A549 treated with CpdA at 1 μM for 4 hours (cell line): ENCODE measurements around the gene IL3RA. TPM values are rescaled to one million over a fixed set of nuclear protein-coding genes. Genes with fewer than 3 reads are reported as not detected.

Experiments
- total RNA-seq: library from RNA; stranded (reverse); fragments of 200-300 nt; extraction: Qiagen RNA extraction; gene quantifications from 5 replicates; pipeline ENCODE4 v1.2.3, GENCODE V29; 2022; ENCODE audit warnings: low read depth

The IL3RA gene
- total RNA-seq, result 0.08 to 0.34 TPM (median 0.17 TPM) in 5 replicates

DNA sequence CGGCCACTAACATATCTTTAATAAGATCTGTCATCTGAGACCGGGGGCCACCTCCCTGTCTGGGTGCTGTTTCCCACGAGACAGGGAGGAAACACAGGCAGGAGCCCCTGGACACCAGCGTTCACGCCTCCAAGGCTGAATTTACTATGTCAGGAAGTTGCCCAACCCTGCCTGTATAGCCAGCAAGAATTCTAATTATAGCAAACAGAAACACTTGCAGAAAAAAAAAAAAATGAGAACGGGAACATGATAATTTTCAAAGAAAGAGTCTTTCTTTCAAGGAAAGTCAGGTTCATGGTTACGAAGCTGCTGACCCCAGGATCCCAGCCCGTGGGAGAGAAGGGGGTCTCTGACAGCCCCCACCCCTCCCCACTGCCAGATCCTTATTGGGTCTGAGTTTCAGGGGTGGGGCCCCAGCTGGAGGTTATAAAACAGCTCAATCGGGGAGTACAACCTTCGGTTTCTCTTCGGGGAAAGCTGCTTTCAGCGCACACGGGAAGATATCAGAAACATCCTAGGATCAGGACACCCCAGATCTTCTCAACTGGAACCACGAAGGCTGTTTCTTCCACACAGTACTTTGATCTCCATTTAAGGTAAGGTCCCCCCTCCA lies at the start of gene IL3RA:
IL3RA (plus strand) TSS at position 455 of the 613 bp plus-strand sequence. CDS start 4,981 bp downstream, outside the sequence.

DNA sequence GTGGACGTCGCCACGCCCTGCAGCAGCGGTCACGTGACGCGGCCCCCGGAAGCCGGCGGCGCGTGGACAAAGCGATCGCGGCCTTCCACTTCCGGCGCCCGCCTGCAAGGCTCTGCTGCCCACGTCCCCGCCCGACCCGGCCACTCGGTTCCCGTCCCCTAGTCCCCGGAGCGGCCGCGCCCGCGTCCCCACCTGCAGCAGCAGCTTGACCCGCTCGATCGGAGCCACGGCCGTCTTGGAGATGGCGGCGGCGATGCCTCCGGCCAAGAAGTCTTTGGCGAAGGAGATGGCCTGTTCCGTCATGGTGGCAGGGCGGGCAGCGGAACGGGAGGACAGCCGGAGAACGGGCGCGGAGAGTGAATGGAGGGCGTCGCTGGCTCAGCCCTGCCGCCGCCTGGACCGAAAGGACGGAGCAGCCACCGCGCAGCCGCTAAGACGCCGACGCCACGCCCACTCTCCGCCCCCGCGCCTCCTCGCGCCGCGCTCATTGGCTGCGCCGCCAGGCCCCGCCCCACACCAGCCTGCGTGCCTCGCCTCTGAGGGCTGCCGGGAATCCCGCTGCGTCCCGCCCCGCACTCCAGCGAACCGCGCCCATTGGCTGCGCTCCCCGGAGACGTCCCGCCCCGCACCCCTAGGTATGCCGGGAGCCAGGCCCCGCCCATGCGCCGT lies 55.3 kb downstream of the IL3RA start, which contains the start of gene SLC25A6:
SLC25A6 (minus strand) TSS at position 407 of the 669 bp plus-strand sequence; CDS start at position 303, 104 bp downstream.

Other genes starting within 250 kb of the IL3RA start
- gene CRLF2, start 124.1 kb upstream of the IL3RA start, total RNA-seq, result 1.1 to 1.8 TPM (median 1.5 TPM) in 5 replicates
- 3.5 to 5.7 TPM (median 4.7 TPM) in 5 replicates for gene CSF2RA, start 68.0 kb upstream of the IL3RA start, total RNA-seq
- gene SLC25A6, start 55.3 kb downstream of the IL3RA start, total RNA-seq, result 416 to 485 TPM (median 446 TPM) in 5 replicates
- 17.8 to 19.5 TPM (median 18.2 TPM) in 5 replicates for gene ASMTL, start 116.1 kb downstream of the IL3RA start, total RNA-seq
- gene P2RY8, start 200.4 kb downstream of the IL3RA start, total RNA-seq, result 0.01 to 0.03 TPM in 2 of 5 replicates, not detected in the others